ENCODE data around the gene ALAS1. TPM values are rescaled to one million over a fixed set of nuclear protein-coding genes. Genes with fewer than 3 reads are reported as not detected.

ALAS1 gene
- total and polyA plus RNA-seq, 2 donors (not counting 3 experiments of a cell fraction or from before 2014, with no cell fraction given), result 45.1 to 72.1 TPM

- no TSS peak for BruUV-seq (replicated peaks)
- intact Hi-C loops (cut with micrococcal nuclease), result no loop called here
- Histone ChIP-seq H3K36me3 (ENCODE audit: control insufficient read depth in 2 of 2, extremely low read depth in 1 of 2, insufficient read depth in 2 of 2, low read length in 2 of 2) (no peaks in the 10 kb centered on the region), H3K4me3 (replicated peaks in 1 of 3; ENCODE audit: insufficient read depth in 1 of 3, low read depth in 1 of 3, low read length in 3 of 3) (no peak overlapping the region), H3K4me2 (ENCODE audit: insufficient read depth, low read length) (no peak overlapping the region), H3K9me3 (replicated peaks; ENCODE audit: control insufficient read depth, insufficient read depth, low read length) (no peaks in the 10 kb centered on the region), H3K79me2 (ENCODE audit: control insufficient read depth, insufficient read depth, low read length) (no peaks in the 10 kb centered on the region), H3K4me1 (ENCODE audit: control insufficient read depth, extremely low read depth, insufficient read depth, low read length) (no peaks in the 10 kb centered on the region), H3K9ac (replicated peaks; ENCODE audit: extremely low read depth, insufficient read depth, low read length) (no peak overlapping the region), H4K20me1 (replicated peaks; ENCODE audit: control insufficient read depth, extremely low read depth, insufficient read depth, low read length) (no peaks in the 10 kb centered on the region), H3K27me3 (ENCODE audit: control insufficient read depth in 2 of 2, insufficient read depth in 2 of 2, low read length in 2 of 2) (peaks cover 0 to 1% of the 10 kb centered on the region in 2 experiments), H2AFZ (ENCODE audit: low read depth, low read length) (no peak overlapping the region), H3K27ac (ENCODE audit: insufficient read depth, low read depth, low read length) (no peak overlapping the region), H3K9me1 (replicated peaks; ENCODE audit: control insufficient read depth, extremely low read depth, insufficient read depth, low read length) (no peaks in the 10 kb centered on the region)
- DNase-seq (ENCODE audit: low read depth, low spot score), result no peak
- CTCF ChIA-PET, result interaction anchor here (0.9 to 3.9 kb wide), 2 partner anchors 8 kb away, joined by 4 to 11 read pairs; partner anchors contain the start of gene POC1A
- dilution Hi-C loops (cut with MboI; ENCODE audit: extremely low pct_ligation_motif_present, low sequenced_read_pairs), result no loop called here
- FAIRE-seq, result no peak
- POLR2A ChIA-PET, result no interaction called here
- TF ChIP-seq JUN (IDR thresholded peaks at IDR 0.05; ENCODE audit: borderline replicate concordance, insufficient read depth, insufficient read length, low read depth) (no peak), GATA2 (IDR thresholded peaks at IDR 0.05; ENCODE audit: insufficient read depth, insufficient read length, low read depth, low read length) (no peak), FOS (IDR thresholded peaks at IDR 0.05; ENCODE audit: borderline replicate concordance, insufficient read depth, low read length) (no peak), CTCF (IDR thresholded peaks at IDR 0.05; ENCODE audit: extremely low read depth in 1 of 2, insufficient read depth in 1 of 2, low read depth in 1 of 2, low read length in 2 of 2) (no peak), MYC (IDR thresholded peaks at IDR 0.05; ENCODE audit: low read depth, low read length) (no peak), POLR2AphosphoS5 (IDR thresholded peaks at IDR 0.05; ENCODE audit: insufficient read depth, low read depth, low read length) (no peak), POLR2A (IDR thresholded peaks at IDR 0.05; ENCODE audit: low read depth, low read length) (no peak), EZH2 (IDR thresholded peaks at IDR 0.05; ENCODE audit: borderline replicate concordance, low read depth, low read length, severe bottlenecking) (no peak)
- TF ChIP-seq, protein P1, sequence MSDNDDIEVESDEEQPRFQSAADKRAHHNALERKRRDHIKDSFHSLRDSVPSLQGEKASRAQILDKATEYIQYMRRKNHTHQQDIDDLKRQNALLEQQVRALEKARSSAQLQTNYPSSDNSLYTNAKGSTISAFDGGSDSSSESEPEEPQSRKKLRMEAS (IDR thresholded peaks at IDR 0.05; ENCODE audit: insufficient read depth, insufficient read length), result no peak
These were observed 35.6 kb upstream of the ALAS1 start for GRCh38 chr3:52162250-52162872.
